Measurements from ENCODE around the gene ADGB.
"Not testable (repeated sequence)": the region's sequence is repeated elsewhere in the genome, so short reads cannot be mapped to it uniquely, and the experiment has no call there.

ADGB gene

DNA sequence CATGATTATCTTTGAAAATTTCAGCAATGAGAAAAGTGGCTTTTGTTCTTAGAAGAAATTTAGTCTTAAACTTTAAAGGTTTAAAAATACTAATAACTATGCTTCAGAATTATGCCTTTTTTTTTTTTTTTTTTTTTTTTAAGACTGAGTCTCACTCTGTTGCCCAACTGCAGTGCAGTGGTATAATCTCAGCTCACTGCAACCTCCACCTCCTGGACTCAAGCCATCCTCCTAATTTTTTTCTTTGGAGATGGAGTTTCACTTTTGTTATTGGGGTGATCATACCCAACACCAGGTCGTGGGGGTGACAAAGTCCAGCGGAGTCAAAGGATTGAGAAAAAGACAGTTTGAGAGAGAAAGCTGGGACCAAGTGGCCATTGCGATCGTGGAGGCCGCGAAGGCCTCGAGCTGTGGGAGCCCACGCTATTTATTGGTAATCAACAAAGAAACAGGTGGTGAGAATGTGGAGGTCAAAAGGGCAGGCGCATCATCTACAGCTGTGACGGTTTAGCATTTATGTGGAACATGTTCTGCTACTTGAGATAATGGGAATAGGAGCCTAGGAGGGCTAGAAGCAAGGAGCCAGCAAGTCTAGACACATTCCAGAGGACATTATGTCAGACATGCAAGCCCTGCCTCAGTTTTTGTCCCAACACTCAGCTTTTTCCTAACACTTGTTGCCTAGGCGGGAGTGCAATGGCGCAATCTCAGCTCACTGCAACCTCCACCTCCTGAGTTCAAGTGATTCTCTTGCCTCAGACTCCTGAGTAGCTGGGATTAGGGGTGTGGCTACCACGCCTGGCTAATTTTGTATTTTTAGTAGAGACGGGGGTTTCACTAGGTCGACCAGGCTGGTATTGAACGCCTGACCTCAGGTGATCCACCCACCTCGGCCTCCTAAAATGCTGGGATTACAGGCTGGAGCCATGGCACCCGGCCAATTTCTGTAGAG lies 217.0 kb downstream of the ADGB start:
- not testable (repeated sequence) for DNase-seq

DNA sequence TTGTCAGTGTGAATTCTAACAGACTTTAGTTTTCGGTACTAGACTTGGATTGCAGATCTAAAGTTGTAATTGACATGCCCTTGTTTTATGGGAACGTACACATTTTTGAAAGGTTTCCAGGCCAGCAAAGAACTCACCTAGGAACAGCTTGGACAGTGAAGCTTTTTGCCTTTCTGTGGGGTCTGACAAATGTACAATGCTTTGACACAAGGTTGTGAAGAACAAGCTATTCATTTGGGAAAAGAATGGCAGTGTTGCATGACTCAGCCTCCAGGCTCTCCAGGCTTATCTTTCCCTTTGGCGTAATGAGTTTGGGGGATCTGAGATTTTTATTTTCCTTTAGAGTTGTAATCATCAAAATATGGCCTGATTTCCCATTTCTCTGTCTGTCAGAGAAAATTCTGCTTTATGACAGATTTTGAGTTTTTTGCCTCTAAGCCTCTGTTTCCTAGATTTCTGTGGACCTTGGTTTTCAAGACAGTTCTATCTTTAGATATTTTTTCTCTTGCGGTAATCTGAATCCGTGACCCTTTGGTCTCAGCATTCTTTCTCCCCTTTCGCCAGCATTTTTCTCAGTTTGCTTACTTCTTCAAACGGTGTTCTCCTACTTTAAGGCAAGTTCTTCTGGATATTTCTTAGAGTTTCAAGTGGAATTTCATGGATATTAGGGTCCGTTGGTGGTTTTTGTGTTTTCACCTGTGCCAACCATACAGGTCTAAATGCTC lies 221.0 kb downstream of the ADGB start:
- no peak for DNase-seq

- DNase-seq: no peak
These were observed 228.6 kb downstream of the ADGB start for GRCh38 chr6:146827216-146827928.

DNA sequence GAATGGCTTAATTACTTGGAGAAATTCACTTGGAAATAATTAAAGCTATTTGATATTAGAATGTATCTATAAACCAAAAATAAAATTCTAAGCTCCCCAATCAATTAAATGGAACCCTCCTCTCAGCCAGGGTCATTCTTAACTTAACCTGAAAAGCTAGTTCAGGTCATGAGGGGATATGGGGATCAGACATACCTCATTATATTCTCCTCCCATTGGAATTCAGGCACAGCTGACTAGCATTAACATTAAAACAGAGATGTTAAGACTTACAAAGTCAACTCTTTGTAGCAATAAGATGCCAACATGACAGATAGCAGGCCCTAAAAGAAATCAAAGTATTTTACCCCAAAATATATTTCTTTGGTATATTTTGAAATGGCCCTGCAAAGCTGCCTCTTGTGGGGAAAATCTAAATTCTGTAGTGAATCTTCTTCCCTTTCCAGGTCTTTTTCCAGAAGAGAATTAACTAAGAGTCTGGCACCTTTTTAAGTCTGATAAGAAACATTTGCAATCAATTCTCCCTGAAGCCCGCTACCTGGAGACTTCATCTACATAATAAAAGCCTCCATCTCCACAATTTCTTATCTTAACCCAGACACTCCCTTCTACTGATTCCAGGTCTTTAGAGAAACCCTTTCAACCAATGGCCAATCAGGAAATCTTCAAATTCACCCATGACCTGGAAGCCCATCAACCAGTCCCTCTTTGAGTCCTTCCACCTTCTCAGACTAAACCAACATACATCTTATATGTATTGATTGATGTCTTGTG lies 231.2 kb downstream of the ADGB start:
- no peak for DNase-seq

GRCh38 chr6:146833157-146833556 lies 234.4 kb downstream of the ADGB start:
- no peak for DNase-seq

GRCh38 chr6:146840216-146840615 lies 241.4 kb downstream of the ADGB start:
- DNase-seq: no peak

DNA sequence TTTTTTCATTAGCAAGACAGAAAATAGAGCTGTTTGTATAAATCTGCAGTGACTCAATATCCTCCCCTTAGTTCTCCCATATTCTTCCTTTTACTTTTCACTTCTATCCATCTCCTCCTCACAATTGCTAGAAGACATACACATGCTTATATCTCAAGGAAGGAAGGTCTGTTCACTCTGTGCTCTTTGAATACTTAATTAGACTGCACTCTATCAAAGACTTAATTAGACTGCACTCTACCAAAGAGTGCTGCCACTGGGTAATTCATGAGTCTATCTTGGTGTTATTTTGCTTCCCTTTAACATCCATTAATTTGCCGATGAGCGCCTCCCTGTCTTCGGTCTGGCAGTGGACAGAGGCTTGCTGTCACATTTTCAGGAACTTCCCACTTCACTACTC lies 241.9 kb downstream of the ADGB start:
- DNase-seq: no peak

DNA sequence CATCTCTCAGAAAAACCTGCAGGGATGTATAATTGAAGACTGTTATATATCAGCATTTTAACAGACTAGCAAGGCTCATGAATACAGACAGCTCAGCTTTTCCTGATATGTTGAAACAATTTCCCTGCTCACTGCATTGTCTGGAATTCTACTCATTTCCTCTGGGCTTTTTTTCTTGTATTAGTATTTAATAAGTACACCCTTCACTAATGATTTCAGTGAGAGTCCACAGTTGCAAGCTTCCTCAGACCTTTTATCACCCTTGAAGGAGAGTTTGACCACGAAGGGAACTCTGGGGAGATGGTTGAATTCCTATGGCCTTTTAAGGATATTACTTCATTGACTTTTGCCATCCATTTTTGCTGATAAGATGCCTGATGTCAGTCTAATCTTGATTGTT lies 248.7 kb downstream of the ADGB start:
- DNase-seq: no peak

DNA sequence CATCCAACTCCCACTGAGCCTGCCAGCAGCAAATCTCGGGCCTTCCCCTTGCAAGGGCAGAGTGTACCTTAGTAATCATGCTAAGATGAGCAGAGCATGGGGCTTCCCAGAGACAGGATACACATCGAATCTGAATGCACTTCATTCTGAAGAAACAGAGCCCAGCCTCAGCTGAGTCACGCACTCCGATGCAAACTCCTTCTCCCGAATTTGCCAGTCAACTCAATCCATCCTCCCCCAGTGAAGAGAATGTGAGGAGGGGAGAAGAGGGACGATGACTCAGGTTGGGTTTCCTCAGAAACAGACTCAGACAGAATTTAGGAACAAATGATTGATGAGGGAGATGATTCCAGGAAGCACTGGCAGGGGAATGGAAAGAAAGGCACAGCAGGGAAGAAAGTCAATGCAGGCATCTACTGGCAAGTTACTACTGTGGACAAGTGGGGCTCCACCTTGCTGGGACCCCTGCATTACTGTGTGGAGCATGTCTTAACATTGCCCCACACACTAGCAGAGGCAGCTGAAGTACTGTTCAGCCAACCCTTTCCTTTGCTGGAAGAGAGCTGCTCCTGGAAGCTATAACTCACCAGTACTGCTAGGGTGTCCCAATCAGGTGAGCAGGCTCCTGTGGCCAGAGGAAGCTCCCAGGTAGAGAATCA lies 251.6 kb downstream of the ADGB start:
- DNase-seq: peak in 3 of 51 donors; percentile 27 to 65 (median 29)

DNA sequence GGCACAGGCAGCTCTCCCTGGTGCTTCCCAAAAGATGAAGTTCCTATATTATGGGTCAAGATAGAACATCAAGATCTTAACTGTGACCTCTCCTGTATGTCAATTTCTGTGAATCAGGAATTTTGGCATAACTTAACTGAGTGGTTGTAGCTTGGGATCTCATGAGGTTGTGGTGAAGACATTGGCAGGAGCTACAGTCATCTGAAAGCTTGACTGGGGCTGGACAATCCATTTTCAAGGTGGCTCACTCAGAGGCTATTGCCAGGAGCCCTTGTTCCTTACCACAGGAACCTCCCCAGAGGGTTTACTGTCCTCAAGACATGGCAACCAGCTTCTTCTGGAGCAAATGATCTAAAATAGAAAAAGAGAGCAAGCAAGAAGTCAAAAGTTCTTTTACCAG lies 252.2 kb downstream of the ADGB start:
- DNase-seq: no peak

GRCh38 chr6:146851837-146852236 lies 253.1 kb downstream of the ADGB start:
- DNase-seq: no peak

GRCh38 chr6:146854521-146855255 lies 255.9 kb downstream of the ADGB start:
- DNase-seq: not testable (repeated sequence)

DNA sequence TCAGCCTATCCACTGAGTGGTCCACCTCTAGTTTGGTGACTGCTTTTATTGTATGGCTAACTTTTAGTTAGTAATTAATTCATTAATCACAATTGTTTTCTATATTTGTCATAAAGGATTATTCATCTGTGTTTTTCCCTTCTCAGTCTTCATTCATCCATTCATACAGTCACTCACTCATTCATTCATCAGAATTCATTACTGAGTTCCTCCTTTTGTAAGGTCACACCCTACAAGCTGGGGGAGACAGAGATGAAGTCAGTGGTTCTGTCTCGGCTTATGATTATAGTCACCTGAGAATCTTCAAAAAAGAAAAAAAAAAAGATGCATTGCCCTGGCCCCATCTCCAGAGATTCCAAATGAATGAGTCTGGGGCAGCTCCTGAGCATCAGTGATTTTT lies 257.1 kb downstream of the ADGB start:
- no peak for DNase-seq

- DNase-seq: peak in 1 of 51 donors; percentile 13
These were observed 257.5 kb downstream of the ADGB start for GRCh38 chr6:146856296-146856695.

- DNase-seq: peak; percentile 32 to 95 (median 81)
These were observed 258.6 kb downstream of the ADGB start for GRCh38 chr6:146857180-146857979.

DNA sequence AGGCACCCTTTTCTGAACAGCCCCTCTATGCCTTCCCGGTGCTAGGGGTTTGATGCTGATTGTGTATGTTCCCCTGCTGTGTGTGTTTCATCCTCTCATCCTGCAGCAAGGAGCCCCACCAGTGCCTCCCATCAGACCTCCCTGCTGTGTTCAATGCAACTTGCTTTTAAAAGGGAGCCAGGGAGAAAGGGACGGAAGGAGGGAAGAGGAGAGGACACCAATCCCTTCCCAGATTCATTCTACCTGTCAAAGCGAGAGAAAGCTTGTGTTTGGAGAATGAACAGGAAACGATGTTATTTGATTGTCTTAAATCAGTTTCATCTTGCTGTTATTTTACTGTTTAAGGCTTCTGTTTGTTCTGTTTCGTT lies 259.2 kb downstream of the ADGB start:
- DNase-seq: peak in 14 of 51 donors; percentile 25 to 92 (median 45)

GRCh38 chr6:146859206-146859605 lies 260.4 kb downstream of the ADGB start:
- no peak for DNase-seq

DNA sequence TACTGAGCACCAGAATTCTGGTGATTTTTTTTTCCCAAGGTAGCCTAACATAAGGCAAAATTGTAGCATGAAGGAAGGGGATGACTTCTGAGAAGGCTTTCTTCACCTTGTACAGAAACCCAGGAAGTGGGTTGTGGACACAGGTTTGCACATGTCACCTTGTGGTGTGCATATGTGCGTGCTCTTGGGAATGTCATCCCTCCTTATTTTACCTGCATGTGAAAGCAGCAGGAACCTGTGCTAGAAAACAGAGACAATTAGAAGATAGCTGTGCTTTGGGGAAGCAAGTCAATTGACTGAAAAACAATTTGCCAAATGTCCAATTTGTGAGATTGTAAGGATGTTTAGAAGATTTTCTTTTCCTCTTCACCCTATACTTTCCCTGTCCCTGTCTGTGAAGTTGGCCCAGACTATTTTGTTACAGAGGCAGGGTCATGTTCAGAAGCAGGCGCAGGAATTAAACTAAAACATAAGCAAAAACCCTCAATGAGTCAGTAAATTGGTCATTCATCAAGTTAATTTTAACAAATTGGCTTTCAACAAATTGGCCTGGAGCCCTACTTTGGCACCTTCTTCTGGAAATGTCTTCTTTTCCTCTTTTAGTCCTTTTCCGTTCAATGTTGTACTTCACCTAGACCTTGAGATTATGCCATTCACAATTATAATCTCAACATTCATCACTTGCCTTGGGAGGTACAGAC lies 261.2 kb downstream of the ADGB start:
- no peak for DNase-seq
